Skeletal muscle satellite cell (primary cell): ENCODE measurements around the gene LSS.
"Not testable (repeated sequence)": the region's sequence is repeated elsewhere in the genome, so short reads cannot be mapped to it uniquely, and the experiment has no call there.

Experiments
- H3K27me3 ChIP-seq: 2 replicates; pipeline ENCODE4 v1.7.0; 2013; ENCODE audit warnings: low read length; ENCODE audit not compliant: control insufficient read depth, insufficient read depth
- H3K36me3 ChIP-seq: 2 replicates; pipeline ENCODE4 v1.7.0; 2013; ENCODE audit warnings: mild to moderate bottlenecking, control low read depth, low read length; ENCODE audit not compliant: insufficient read depth
- H3K4me1 ChIP-seq: 2 replicates; pipeline ENCODE4 v1.7.0; 2013; ENCODE audit warnings: low read length; ENCODE audit not compliant: control insufficient read depth, insufficient read depth
- H3K4me2 ChIP-seq: 2 replicates; pipeline ENCODE4 v1.7.0; 2013; ENCODE audit warnings: mild to moderate bottlenecking, low read length
- H3K4me3 ChIP-seq: 2 replicates; pipeline ENCODE4 v1.7.0; 2013; ENCODE audit warnings: low read length
- H3K9ac ChIP-seq: 2 replicates; pipeline ENCODE4 v1.7.0; 2013; ENCODE audit warnings: mild to moderate bottlenecking, low read depth, low read length, moderate library complexity
- H3K9me3 ChIP-seq: replicated peaks from 2 replicates; pipeline ENCODE4 v1.7.0; 2013; ENCODE audit warnings: mild to moderate bottlenecking, control low read depth, low read length

LSS gene

DNA sequence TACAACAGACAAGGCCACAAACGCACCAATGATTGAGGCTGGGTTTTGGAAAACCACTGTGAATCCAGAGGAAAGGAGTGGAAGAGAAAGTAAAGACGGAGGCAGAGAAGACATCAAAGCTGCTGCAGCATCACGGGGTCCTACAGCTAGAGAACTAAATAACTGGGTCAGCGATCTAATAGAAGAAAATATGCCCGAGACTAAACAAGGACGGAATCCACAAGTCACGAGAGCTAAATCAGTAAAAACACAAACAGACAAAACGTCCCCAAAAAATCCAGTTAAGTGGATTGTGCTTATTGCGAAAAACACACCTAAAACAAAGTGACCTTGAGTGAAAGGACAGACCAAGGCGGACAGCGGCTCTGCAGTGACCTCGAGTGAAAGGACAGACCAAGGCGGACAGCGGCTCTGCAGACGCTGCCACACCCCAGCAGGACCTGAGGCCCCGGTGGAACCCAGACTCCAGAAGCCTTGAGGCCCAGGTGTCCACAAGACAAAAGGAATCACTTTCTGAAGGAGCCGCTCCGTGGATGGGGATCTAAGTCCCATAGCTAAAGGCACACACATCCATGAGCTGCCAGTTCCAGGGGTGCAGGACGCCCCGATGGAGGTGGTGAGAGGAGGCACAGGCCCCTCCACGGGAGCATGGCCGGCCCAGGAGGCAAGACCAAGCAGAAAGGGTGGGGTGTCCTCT, 79.2 kb downstream of the LSS start:
- no peak overlapping the region for H3K4me3 ChIP-seq
- no peak overlapping the region for H3K4me2 ChIP-seq
- no peak overlapping the region for H3K9ac ChIP-seq
- no peaks in the 10 kb centered on the region for H3K27me3 ChIP-seq
- H3K36me3 ChIP-seq: no peaks in the 10 kb centered on the region
- peaks cover 13% of the 10 kb centered on the region for H3K4me1 ChIP-seq
- no peaks in the 10 kb centered on the region for H3K9me3 ChIP-seq

DNA sequence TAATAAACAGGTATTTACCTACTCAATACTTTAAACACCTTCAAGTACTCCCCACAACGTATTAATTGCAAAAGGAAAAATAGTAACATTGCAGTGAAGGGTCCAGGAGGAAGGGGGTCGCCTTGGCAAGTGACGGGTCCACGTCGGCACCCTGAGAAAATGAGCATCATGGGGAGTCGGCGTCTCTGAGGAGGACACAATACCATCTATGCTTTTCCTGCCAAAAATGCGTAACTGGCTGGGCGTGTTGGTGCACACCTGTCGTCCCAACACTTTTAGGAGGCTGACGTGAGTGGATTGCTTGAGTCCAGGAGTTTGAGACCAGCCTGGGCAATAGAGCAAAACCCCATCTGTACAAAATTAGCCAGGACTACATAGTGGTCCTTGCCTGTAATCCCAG, 80.5 kb downstream of the LSS start:
- Histone ChIP-seq H3K27me3 (no peaks in the 10 kb centered on the region), H3K36me3 (no peaks in the 10 kb centered on the region), H3K9me3 (no peaks in the 10 kb centered on the region), H3K4me2 (no peak overlapping the region), H3K9ac (no peak overlapping the region), H3K4me3 (no peak overlapping the region), H3K4me1 (peaks cover 13% of the 10 kb centered on the region)

DNA sequence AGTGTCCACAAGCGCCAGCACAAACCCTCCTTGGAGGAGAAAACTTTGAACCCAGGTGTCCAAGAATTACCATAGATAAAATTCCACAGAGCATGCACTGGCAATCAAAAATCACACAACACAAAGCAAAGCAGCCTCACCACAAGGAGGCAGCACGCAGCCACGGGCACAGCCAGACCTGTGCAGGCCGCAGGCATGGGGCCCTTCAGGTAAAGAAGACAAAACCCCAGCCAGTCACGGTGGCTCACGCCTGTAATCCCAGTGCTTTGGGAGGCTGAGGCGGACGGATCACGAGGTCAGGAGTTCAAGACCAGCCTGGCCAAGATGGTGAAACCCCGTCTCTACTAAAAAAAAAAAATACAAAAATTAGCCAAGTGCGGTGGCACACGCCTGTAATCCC, 81.1 kb downstream of the LSS start:
- H3K4me3 ChIP-seq, H3K27me3 ChIP-seq, H3K36me3 ChIP-seq, H3K9me3 ChIP-seq, H3K4me1 ChIP-seq, H3K4me2 ChIP-seq, H3K9ac ChIP-seq: not testable (repeated sequence)

DNA sequence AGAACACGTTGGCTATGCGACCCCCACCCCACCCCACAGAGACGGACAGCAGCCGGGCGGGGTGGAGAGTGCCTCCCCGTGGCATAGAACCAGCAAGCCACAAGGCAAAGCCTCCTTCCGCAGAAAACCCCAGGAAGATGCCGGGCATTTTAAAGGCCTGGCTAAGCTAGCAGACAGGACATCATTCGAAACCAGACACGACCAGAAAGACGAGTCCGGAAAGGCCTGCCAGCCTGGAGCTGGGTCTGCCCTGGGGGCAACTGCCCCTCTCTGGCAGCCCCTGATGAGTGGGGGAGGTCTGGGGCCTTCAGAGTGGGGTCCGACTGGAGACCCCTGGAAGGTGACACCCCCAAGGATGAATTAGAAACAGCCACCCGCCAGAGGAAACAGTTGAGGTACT, 81.7 kb downstream of the LSS start:
- Histone ChIP-seq H3K4me1 (peaks cover 6% of the 10 kb centered on the region), H3K9ac (no peak overlapping the region), H3K36me3 (no peaks in the 10 kb centered on the region), H3K4me3 (no peak overlapping the region), H3K27me3 (no peaks in the 10 kb centered on the region), H3K9me3 (no peaks in the 10 kb centered on the region), H3K4me2 (no peak overlapping the region)

DNA sequence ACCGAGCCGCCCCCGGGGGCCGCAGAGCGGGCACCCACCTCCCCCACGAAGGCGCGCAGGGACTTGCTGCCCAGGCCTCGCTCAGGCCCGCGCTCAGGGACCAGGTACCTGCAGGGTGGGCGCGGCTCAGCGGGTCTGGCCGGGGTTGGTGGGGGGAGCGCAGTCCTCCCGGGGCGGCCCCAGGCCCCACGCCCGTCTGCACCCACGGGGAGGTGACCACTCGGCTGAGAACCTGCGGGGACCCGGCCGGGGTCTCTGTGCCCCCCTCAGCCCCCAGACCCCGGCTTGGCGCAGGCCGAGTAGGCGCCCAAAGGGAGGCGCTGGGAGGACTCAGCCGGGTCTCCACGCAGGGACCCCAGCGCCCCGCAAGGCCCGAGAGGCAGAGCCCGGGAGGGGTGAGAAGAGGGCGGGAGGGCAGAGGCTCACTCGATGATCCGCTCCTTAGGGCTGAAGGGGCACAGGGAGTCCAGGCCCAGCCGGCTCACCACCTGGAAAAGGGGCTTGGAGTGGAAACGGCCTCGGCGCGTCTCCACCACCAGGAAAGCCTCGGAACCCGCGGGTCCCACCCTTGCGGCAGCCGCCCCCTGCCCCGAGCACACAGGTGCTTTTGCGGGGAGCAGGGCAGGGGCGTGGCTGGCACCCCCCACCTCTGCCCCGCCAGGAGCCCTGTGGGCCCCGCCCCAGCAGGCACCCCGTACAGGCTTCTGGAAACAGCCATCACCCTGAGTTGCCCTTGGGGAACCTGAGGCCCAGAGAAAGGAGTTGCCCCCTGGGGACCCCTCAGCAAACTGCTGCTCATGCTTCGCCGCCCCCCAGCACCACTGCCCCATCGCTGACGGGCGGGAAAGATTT, 82.5 kb downstream of the LSS start:
- Histone ChIP-seq H3K9me3 (no peaks in the 10 kb centered on the region), H3K27me3 (no peaks in the 10 kb centered on the region), H3K4me2 (no peak overlapping the region), H3K9ac (no peak overlapping the region), H3K4me1 (peaks cover 6% of the 10 kb centered on the region), H3K36me3 (no peaks in the 10 kb centered on the region), H3K4me3 (no peak overlapping the region)

DNA sequence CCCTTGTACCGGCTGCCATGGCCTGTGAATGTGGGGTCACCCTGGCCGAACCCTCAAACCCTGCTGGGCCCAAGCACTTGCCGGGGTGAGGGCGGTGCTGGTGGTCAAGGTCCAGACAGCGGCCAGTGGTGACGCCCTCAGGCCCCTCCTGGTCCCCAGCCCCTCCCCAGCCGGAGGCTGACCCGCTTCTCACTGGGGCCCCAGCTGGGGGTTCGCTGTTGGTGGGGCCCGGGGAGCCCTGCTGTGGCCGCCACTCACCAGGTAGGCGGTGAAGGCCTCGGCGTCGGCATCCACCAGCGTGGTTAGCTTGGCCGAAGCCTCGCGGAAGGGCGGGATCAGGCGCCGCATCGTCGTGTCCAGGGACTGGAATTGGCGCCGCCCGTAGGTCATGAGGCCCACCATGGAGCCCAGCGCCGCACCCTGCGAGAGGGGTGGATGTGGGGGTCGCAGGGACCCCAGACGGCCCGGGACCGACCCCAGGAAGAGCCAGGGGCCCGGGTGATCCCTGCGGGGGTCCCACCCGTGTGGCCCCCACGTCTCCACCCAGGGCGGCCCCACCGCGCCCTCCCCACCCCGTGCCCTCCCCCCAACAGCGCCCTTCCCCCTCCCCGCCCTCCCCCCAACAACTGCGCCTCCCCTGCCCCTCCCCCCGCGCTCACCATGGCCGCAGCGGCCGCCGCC, 83.3 kb downstream of the LSS start:
- H3K4me3 ChIP-seq: no peak overlapping the region
- no peaks in the 10 kb centered on the region for H3K36me3 ChIP-seq
- no peaks in the 10 kb centered on the region for H3K9me3 ChIP-seq
- no peak overlapping the region for H3K9ac ChIP-seq
- no peak overlapping the region for H3K4me2 ChIP-seq
- peaks cover 6% of the 10 kb centered on the region for H3K4me1 ChIP-seq
- peaks cover 5% of the 10 kb centered on the region for H3K27me3 ChIP-seq

DNA sequence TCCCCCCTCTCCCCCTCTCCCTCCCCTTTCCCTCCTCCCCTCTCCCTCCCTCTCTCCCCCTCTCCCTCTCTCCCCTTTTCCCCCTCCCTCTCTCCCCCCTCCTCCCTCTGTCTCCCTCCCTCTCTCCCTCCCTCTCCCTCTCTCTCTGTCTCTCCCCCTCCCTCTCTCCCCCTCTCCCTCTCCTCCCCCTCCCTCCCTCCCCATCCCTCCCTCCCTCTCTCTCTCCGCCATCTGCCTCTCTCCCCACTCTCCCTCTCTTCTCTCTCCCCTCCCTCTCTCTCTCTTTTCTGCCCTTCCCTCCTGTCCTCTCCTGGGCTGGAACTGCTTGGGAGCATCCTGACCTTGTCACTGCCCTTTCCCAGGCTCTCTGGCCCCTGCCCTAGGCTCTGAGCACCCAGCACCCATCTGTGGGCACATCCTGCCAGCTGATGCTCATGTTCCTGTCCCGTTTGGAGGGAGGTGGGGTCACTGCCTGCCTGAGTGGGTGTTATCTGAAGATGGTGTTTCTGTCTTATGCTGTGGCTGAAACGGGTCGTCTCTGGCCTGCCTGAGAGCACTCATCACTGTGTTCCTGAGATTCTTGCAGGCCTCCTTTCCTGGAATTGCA, 84.0 kb downstream of the LSS start:
- Histone ChIP-seq H3K9me3 (no peaks in the 10 kb centered on the region), H3K27me3 (peaks cover 12% of the 10 kb centered on the region), H3K4me3 (no peak overlapping the region), H3K36me3 (no peaks in the 10 kb centered on the region), H3K9ac (no peak overlapping the region), H3K4me1 (peaks cover 6% of the 10 kb centered on the region), H3K4me2 (no peak overlapping the region)

DNA sequence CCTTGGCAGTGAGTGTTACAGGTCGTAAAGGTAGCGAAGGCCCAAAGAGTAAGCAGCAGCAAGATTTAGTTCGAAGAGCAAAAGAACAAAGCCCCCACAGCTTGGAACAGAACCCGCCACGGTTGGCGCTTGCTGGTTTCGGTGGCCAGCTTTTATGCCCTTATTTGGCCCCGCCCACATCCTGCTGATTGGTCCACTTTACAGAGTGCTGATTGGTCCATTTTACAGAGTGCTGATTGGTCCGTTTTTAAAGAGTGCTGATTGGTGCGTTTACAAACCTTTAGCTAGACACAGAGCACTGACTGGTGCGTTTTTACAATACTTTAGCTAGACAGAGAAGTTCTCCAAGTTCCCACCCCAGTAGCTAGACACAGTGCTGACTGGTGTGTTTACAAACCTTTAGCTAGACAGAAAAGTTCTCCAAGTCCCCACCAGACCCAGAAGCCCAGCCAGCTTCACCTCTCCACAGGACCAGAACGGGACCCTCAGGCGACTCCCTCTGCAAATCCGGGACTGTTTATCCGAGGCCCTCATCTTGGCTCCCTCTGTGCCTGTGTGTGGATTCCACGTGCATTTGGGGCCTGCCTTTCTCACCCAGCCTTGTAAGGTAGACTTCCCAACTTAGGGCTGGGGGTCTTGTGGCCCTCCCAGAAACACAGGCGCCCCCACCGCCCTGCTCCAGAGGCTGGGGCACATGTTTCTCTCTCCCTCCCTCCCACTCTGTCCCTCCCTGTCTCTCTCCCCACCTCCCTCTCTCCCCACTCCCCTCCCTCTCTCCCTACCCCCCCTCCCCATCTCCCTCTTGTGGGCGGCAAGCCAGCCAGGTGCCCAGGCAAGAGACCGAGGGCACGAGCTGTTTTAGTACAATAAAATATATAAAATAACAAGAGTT, 85.7 kb downstream of the LSS start:
- H3K9ac ChIP-seq: no peak overlapping the region
- H3K9me3 ChIP-seq: no peaks in the 10 kb centered on the region
- H3K36me3 ChIP-seq: no peaks in the 10 kb centered on the region
- H3K4me3 ChIP-seq: no peak overlapping the region
- peaks cover 20% of the 10 kb centered on the region for H3K27me3 ChIP-seq
- H3K4me1 ChIP-seq: peaks cover 6% of the 10 kb centered on the region
- no peak overlapping the region for H3K4me2 ChIP-seq

DNA sequence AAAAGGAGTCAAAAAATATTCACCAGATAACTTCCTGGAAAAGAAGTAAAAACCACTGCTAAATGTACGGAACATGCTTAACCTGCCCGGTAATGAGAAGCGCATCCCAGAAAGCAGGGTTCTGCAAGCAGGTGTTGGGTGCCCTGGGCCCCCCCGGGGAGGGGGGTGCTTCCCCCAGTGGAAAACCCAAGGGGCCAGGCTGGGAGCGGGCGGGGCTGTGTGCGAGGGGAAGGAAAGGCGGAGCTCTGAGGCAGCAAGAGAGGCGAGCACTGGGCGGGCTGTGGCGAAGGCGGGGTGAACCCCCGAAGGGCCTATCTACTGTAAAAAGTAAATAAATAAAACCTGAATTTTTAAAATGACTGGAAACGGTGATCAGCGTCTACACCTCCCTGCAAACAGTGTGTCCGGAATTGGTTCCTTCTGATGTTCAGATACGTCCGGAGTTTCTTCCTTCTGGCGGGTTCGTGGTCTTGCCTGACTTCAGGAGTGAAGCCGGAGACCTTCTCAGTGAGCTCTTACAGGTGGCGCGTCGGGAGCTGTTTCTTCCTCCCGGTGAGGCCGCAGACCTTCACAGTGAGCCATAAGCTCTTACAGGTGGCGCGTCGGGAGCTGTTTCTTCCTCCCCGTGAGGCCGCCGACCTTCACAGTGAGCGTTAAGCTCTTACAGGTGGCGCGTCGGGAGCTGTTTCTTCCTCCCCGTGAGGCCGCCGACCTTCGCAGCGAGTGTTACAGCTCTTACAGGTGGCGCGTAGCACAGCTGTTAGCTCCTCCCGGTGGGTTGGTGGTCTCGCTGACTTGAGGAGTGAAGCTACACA, 86.6 kb downstream of the LSS start:
- Histone ChIP-seq H3K9ac (no peak overlapping the region), H3K4me3 (no peak overlapping the region), H3K27me3 (peaks cover 20% of the 10 kb centered on the region), H3K9me3 (no peaks in the 10 kb centered on the region), H3K36me3 (no peaks in the 10 kb centered on the region), H3K4me2 (no peak overlapping the region), H3K4me1 (peaks cover 6% of the 10 kb centered on the region)

DNA sequence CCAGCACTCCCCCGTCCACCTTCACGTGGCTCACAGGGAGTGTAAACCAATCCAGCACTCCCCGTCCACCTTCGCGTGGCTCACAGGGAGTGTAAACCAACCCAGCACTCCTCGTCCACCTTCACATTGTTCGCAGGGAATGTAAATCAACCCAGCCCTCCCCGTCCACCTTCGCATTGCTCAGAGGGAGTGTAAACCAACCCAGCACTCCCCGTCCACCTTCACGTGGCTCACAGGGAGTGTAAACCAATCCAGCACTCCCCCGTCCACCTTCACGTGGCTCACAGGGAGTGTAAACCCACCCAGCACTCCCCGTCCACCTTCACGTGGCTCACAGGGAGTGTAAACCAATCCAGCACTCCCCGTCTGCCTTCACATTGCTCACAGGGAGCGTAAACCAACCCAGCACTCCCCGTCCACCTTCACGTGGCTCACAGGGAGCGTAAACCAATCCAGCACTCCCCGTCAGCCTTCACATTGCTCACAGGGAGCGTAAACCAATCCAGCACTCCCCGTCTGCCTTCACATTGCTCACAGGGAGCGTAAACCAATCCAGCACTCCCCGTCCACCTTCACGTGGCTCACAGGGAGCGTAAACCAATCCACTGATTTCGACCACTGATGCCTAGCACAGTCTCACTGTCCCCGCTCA, 88.1 kb downstream of the LSS start:
- H3K4me1 ChIP-seq, H3K4me2 ChIP-seq, H3K9me3 ChIP-seq, H3K9ac ChIP-seq, H3K36me3 ChIP-seq, H3K4me3 ChIP-seq: not testable (repeated sequence)
- H3K27me3 ChIP-seq: peaks cover 20% of the 10 kb centered on the region
